Right atrium auricular region (tissue), 2 donors: ENCODE data around the gene OR51E2. TPM values are rescaled to one million over a fixed set of nuclear protein-coding genes. Genes with fewer than 3 reads are reported as not detected.

Source experiments
- DNase-seq: peaks from one replicate; pipeline ENCODE4 v3.0.0-alpha.2; 2019; ENCODE audit warnings: low spot score
- H3K27ac ChIP-seq, 2 donors: fragments of 200-600 bp; sonication (generic); 1 replicate in 1 of 2; 2 replicates in 1 of 2; pipeline ENCODE4 v1.5.1; 2016 to 2019
- H3K27me3 ChIP-seq, 2 donors: fragments of 200-600 bp; sonication (generic); one replicate each; pipeline versions ENCODE4 v1.5.1 to v1.6.0; 2017 to 2019
- H3K36me3 ChIP-seq: fragments of 200-600 bp; sonication (generic); one replicate; pipeline ENCODE4 v1.5.1; 2016
- H3K4me1 ChIP-seq, 2 donors: fragments of 200-600 bp; sonication (generic); one replicate each; pipeline versions ENCODE4 v1.5.1 to v1.6.0; 2017 to 2019
- H3K4me3 ChIP-seq, 2 donors: fragments of 200-600 bp; sonication (generic); 1 replicate in 1 of 2; 2 replicates in 1 of 2; pipeline ENCODE4 v1.5.1; 2017 to 2019; ENCODE audit warnings: mild to moderate bottlenecking in 1 of 2, moderate library complexity in 1 of 2
- H3K9me3 ChIP-seq, 2 donors: fragments of 200-600 bp; sonication (generic); one replicate each; pipeline ENCODE4 v1.5.1; 2019
- total RNA-seq, 2 donors: library from RNA; depleted of rRNA; stranded (reverse); fragments of >200 nt; gene quantifications; one replicate each; pipeline ENCODE4 v1.1.0, GENCODE V29; 2016
- TF ChIP-seq, protein P1 (sequence below), 2 donors: fragments of 200-600 bp; sonication (generic); IDR thresholded peaks; one replicate each; pipeline ENCODE4 v1.5.1; 2019; ENCODE audit warnings: antibody characterized with exemption in 2 of 2

OR51E2 gene
- total RNA-seq, 2 donors from 2014 or later = 0.15 TPM; not detected in 1

DNA sequence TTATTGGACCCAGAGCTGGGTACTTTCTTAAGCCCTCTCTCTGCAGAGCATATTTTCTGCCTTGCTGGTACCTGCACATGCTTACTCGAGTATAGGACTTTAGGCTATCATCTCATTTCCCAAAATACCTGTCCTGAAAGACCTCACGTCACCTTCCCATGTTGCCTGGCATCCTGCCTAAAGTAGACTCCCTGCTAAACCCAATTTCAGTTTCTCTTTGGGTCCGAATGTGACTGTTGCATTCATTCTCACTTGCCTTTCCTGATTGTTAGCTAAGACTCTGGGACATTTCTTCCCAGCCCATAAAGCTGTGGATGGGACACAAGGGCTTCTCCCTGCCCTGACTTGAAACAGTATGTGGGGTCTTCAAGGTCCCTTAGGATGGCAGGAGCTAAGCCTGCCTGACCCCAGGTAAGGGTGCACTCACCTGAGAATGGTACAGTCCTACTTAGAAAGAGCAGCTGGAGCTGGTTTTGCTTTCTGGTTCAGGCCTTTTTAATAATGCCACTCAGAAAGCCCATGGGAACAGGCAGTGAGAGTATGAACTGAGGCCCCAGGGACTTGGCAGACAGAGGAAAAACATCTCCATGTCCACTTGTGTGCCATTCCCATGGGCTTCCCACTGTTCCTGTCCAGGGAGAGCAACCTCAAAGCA is 12.9 kb downstream of the OR51E2 start:
- no peak overlapping the region for H3K27ac ChIP-seq
- no peak for DNase-seq
- H3K4me1 ChIP-seq = no peaks in the 10 kb centered on the region
- H3K27me3 ChIP-seq = no peaks in the 10 kb centered on the region
- H3K36me3 ChIP-seq = no peaks in the 10 kb centered on the region
- H3K4me3 ChIP-seq = no peak overlapping the region
- TF ChIP-seq, protein P1, sequence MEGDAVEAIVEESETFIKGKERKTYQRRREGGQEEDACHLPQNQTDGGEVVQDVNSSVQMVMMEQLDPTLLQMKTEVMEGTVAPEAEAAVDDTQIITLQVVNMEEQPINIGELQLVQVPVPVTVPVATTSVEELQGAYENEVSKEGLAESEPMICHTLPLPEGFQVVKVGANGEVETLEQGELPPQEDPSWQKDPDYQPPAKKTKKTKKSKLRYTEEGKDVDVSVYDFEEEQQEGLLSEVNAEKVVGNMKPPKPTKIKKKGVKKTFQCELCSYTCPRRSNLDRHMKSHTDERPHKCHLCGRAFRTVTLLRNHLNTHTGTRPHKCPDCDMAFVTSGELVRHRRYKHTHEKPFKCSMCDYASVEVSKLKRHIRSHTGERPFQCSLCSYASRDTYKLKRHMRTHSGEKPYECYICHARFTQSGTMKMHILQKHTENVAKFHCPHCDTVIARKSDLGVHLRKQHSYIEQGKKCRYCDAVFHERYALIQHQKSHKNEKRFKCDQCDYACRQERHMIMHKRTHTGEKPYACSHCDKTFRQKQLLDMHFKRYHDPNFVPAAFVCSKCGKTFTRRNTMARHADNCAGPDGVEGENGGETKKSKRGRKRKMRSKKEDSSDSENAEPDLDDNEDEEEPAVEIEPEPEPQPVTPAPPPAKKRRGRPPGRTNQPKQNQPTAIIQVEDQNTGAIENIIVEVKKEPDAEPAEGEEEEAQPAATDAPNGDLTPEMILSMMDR (IDR thresholded peaks at IDR 0.05) = no peak
- no peaks in the 10 kb centered on the region for H3K9me3 ChIP-seq

DNA sequence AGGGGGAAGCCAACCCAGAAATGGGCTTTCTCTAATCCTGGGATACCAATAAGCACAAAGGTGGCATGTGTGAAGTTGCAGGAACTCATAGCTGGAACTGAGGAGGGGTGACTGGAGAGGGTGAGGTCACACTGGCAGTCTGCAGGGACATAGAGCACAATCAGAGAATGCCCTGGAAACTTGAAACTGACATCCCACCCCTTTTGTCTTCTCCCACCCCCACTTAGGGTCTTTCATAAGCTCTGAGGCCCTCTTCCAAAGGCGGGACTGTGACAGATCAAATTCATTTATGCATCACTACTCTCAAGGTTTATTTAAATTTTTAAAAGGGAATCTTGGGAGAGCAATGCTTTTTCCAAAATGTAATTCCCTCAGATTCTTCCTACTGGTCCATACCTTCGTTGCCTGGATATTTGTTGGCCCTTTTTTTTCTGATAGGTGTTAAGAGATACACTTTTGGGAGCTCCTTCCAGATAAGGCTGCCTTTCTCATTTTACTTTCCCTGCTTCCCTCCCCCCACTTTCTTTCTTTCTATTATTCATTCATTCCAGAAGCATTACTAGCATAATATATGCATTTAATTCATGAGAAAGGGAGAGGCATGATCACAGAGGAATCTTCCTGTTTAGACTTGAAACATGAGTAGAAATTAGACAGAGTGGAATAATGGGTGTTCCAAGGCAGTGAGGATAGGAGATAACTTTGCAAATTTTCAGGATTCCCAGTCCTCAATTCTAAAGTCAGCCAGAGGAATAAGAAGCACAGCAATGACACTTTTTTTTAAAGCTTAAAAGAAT is 14.8 kb downstream of the OR51E2 start:
- no peaks in the 10 kb centered on the region for H3K27me3 ChIP-seq
- no peak for DNase-seq
- no peaks in the 10 kb centered on the region for H3K9me3 ChIP-seq
- H3K27ac ChIP-seq = no peak overlapping the region
- H3K4me3 ChIP-seq = no peak overlapping the region
- TF ChIP-seq, protein P1 (IDR thresholded peaks at IDR 0.05) = no peak
- no peaks in the 10 kb centered on the region for H3K4me1 ChIP-seq
- no peaks in the 10 kb centered on the region for H3K36me3 ChIP-seq

GRCh38 chr11:4680341-4680740 is 17.3 kb downstream of the OR51E2 start:
- no peaks in the 10 kb centered on the region for H3K27me3 ChIP-seq
- TF ChIP-seq, protein P1 (IDR thresholded peaks at IDR 0.05) = no peak
- no peaks in the 10 kb centered on the region for H3K9me3 ChIP-seq
- H3K4me3 ChIP-seq = no peak overlapping the region
- H3K4me1 ChIP-seq = no peaks in the 10 kb centered on the region
- no peak overlapping the region for H3K27ac ChIP-seq
- no peak for DNase-seq
- H3K36me3 ChIP-seq = no peaks in the 10 kb centered on the region

- TF ChIP-seq, protein P1 (IDR thresholded peaks at IDR 0.05) = no peak
- DNase-seq = no peak
- Histone ChIP-seq H3K36me3 (no peaks in the 10 kb centered on the region), H3K4me3 (no peak overlapping the region), H3K27me3 (no peaks in the 10 kb centered on the region), H3K9me3 (no peaks in the 10 kb centered on the region), H3K27ac (no peak overlapping the region), H3K4me1 (peaks cover 0 to under 1% of the 10 kb centered on the region in 2 donors)
These were observed 19.7 kb downstream of the OR51E2 start for GRCh38 chr11:4677948-4678347.

- no peaks in the 10 kb centered on the region for H3K27me3 ChIP-seq
- TF ChIP-seq, protein P1 (IDR thresholded peaks at IDR 0.05) = no peak
- DNase-seq = no peak
- H3K36me3 ChIP-seq = no peaks in the 10 kb centered on the region
- no peaks in the 10 kb centered on the region for H3K9me3 ChIP-seq
- H3K4me1 ChIP-seq = peaks cover 0 to 6% of the 10 kb centered on the region in 2 donors
- H3K4me3 ChIP-seq = no peak overlapping the region
- no peak overlapping the region for H3K27ac ChIP-seq
These were observed 23.9 kb downstream of the OR51E2 start for GRCh38 chr11:4673781-4674180.
